G401.6 (cell line): Measurements from ENCODE around the gene TENM3.

Experiments used
- FAIRE-seq: peaks from 2 replicates; lab custom pipeline; 2012; peaks lifted over from hg19 to GRCh38; lab: Jason Lieb, UNC

TENM3 gene

GRCh38 chr4:182818926-182819730 is 575.9 kb downstream of the TENM3 start:
- FAIRE-seq, result no peak

GRCh38 chr4:182819751-182820150 is 576.5 kb downstream of the TENM3 start:
- FAIRE-seq, result no peak

- no peak for FAIRE-seq
These were observed 579.4 kb downstream of the TENM3 start for GRCh38 chr4:182822554-182822953.

- no peak for FAIRE-seq
These were observed 580.4 kb downstream of the TENM3 start for GRCh38 chr4:182823576-182823975.

- FAIRE-seq, result no peak
These were observed 581.8 kb downstream of the TENM3 start for GRCh38 chr4:182825003-182825402.

- FAIRE-seq, result no peak
These were observed 582.6 kb downstream of the TENM3 start for GRCh38 chr4:182825786-182826185.

GRCh38 chr4:182826391-182826790 is 583.2 kb downstream of the TENM3 start:
- FAIRE-seq, result no peak

- no peak for FAIRE-seq
These were observed 584.0 kb downstream of the TENM3 start for GRCh38 chr4:182827166-182827565.

GRCh38 chr4:182827954-182828353 is 584.8 kb downstream of the TENM3 start:
- FAIRE-seq, result no peak

GRCh38 chr4:182828360-182829025 is 585.3 kb downstream of the TENM3 start:
- no peak for FAIRE-seq

- FAIRE-seq, result no peak
These were observed 586.0 kb downstream of the TENM3 start for GRCh38 chr4:182829196-182829595.

GRCh38 chr4:182831376-182831775 is 588.2 kb downstream of the TENM3 start:
- FAIRE-seq, result no peak

GRCh38 chr4:182832352-182833120 is 589.3 kb downstream of the TENM3 start:
- FAIRE-seq, result no peak

- FAIRE-seq, result no peak
These were observed 592.0 kb downstream of the TENM3 start for GRCh38 chr4:182835006-182835740.

- FAIRE-seq, result no peak
These were observed 594.6 kb downstream of the TENM3 start for GRCh38 chr4:182837831-182838230.

- no peak for FAIRE-seq
These were observed 595.3 kb downstream of the TENM3 start for GRCh38 chr4:182838535-182838934.

- FAIRE-seq, result no peak
These were observed 596.1 kb downstream of the TENM3 start for GRCh38 chr4:182839256-182839655.

GRCh38 chr4:182840108-182840507 is 596.9 kb downstream of the TENM3 start:
- no peak for FAIRE-seq

- FAIRE-seq, result no peak
These were observed 599.0 kb downstream of the TENM3 start for GRCh38 chr4:182842104-182842600.

- FAIRE-seq, result no peak
These were observed 599.7 kb downstream of the TENM3 start for GRCh38 chr4:182842759-182843390.

- FAIRE-seq, result no peak
These were observed 600.7 kb downstream of the TENM3 start for GRCh38 chr4:182843808-182844325.
